ENCODE measurements around the gene ZNF469.
A peak's percentile ranks its signal among the peaks of the same experiment; 100 is the strongest.
"Not testable (repeated sequence)": the region's sequence is repeated elsewhere in the genome, so short reads cannot be mapped to it uniquely, and the experiment has no call there.

ZNF469 gene

GRCh38 chr16:88355093-88355388, 27.7 kb upstream of the ZNF469 start:
- H3K9me3 ChIP-seq (ENCODE audit: control insufficient read depth, low read length) = no peaks in the 10 kb centered on the region
- H3K4me1 ChIP-seq (ENCODE audit: control insufficient read depth, insufficient read depth, low read length) = peaks cover 8% of the 10 kb centered on the region
- H3K27me3 ChIP-seq (replicated peaks; ENCODE audit: control insufficient read depth, insufficient read depth, low read length) = peaks cover 7% of the 10 kb centered on the region
- H3K36me3 ChIP-seq (ENCODE audit: control insufficient read depth, insufficient read depth, low read length, severe bottlenecking) = no peaks in the 10 kb centered on the region
- DNase-seq (ENCODE audit: low read depth) = no peak
- H3K4me3 ChIP-seq (ENCODE audit: low read length) = no peak overlapping the region
- H3K9ac ChIP-seq (ENCODE audit: low read length) = no peak overlapping the region

DNA sequence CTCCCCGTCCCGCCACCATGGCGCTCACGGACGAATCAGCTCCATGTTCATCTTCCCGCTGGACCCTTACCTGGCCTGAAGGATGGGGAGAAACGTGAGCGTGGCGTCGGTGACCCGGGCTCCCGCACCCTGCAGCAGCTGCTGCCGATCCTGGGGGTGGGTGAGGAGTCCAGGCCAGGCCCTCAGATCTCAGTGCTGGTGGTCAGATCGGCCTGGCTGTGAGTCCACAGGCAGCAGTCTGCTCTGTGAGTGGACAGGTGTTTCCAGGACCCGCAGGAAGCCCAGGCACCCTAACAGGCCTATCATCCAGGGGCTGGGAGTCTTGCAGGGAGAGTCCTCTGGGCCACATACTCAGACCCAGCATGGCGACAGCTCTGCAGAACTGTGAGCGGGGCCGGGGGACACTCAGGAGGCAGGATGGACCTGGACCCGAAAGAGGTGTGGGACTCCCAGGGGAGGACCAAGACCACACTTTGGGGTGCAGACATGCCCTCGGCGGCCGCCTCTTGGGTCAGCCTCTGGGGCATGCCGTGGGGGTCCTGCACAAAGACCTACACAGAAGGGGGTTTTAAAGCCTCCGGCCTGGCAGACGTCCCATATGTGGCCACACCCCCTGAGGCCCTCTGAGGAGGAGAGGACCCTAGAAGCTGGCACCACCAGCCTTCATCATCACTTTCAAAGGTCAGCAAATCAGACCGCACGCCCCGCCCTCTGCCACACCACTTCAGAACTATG, 27.2 kb upstream of the ZNF469 start:
- Histone ChIP-seq H3K4me1 (ENCODE audit: control insufficient read depth, insufficient read depth, low read length) (peaks cover 8% of the 10 kb centered on the region), H3K27me3 (replicated peaks; ENCODE audit: control insufficient read depth, insufficient read depth, low read length) (peaks cover 7% of the 10 kb centered on the region), H3K36me3 (ENCODE audit: control insufficient read depth, insufficient read depth, low read length, severe bottlenecking) (no peaks in the 10 kb centered on the region)

DNA sequence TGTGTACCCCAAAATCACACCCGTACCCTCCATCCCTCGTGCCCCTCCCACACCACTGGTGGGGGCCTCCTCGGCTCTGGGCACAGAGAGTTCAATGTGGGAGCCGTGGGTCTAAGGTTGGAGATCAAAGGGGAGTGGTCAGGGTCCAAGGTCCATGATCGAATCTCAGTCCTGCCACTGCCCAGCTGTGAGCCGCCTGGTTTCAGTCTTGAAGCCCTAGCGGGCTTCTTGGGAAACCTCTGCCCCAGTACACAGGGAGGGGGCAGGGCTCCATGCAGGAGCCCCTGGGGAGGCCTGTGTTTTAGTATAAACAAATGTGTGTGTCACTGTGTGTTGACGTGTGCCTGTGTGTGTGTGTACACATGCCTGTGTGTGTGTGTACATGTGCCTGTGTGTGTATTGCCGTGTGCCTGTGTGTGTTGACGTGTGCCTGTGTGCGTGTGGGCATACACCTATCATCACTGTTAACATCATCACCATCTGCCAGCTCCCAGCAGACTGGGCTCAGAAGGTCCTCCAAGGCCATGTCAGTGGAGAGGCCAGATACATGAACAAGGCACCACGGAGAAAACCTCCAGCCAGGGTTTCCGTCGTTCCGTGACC, 26.5 kb upstream of the ZNF469 start:
- H3K4me3 ChIP-seq (ENCODE audit: low read length) = no peak overlapping the region
- DNase-seq (ENCODE audit: low read depth) = no peak

More for the DNA sequence above, 27.2 kb upstream of the ZNF469 start:
- H3K9me3 ChIP-seq (ENCODE audit: control insufficient read depth, low read length) = no peaks in the 10 kb centered on the region
- no peak overlapping the region for H3K4me3 ChIP-seq (ENCODE audit: low read length)
- H3K9ac ChIP-seq (ENCODE audit: low read length) = no peak overlapping the region
- no peak for DNase-seq (ENCODE audit: low read depth)

DNA sequence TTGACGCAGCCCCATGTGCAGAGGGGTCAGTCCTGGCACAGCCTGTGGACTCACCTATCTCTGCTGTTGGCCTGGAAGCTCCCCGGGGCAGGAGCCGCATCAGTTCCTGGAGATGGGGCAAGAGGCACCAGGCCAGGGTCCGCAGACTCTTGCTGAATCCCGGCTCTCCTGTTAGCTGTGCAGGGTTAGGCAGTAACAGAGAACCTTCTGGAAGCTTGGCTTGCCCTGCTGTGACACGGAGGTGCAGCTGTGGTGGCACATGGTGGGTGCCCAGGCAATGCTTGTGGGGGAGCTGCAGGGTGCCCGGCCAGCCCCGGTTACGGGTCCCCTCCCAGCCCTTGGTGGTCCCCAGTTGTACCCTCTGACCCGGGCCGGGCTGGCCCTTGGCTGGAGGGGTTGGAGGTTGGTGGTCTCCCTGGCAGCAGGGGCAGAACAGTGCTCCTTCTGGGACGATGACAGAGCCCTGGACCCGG, 26.0 kb upstream of the ZNF469 start:
- Histone ChIP-seq H3K4me3 (ENCODE audit: low read length) (no peak overlapping the region), H3K4me1 (ENCODE audit: control insufficient read depth, insufficient read depth, low read length) (peaks cover 8% of the 10 kb centered on the region), H3K9ac (ENCODE audit: low read length) (no peak overlapping the region), H3K36me3 (ENCODE audit: control insufficient read depth, insufficient read depth, low read length, severe bottlenecking) (no peaks in the 10 kb centered on the region), H3K9me3 (ENCODE audit: control insufficient read depth, low read length) (peaks cover 5% of the 10 kb centered on the region), H3K27me3 (replicated peaks; ENCODE audit: control insufficient read depth, insufficient read depth, low read length) (peaks cover 10% of the 10 kb centered on the region)
- DNase-seq (ENCODE audit: low read depth) = no peak

More for the DNA sequence above, 26.5 kb upstream of the ZNF469 start:
- Histone ChIP-seq H3K4me1 (ENCODE audit: control insufficient read depth, insufficient read depth, low read length) (peaks cover 8% of the 10 kb centered on the region), H3K36me3 (ENCODE audit: control insufficient read depth, insufficient read depth, low read length, severe bottlenecking) (no peaks in the 10 kb centered on the region), H3K27me3 (replicated peaks; ENCODE audit: control insufficient read depth, insufficient read depth, low read length) (peaks cover 7% of the 10 kb centered on the region), H3K9ac (ENCODE audit: low read length) (no peak overlapping the region), H3K9me3 (ENCODE audit: control insufficient read depth, low read length) (peaks cover under 1% of the 10 kb centered on the region)

DNA sequence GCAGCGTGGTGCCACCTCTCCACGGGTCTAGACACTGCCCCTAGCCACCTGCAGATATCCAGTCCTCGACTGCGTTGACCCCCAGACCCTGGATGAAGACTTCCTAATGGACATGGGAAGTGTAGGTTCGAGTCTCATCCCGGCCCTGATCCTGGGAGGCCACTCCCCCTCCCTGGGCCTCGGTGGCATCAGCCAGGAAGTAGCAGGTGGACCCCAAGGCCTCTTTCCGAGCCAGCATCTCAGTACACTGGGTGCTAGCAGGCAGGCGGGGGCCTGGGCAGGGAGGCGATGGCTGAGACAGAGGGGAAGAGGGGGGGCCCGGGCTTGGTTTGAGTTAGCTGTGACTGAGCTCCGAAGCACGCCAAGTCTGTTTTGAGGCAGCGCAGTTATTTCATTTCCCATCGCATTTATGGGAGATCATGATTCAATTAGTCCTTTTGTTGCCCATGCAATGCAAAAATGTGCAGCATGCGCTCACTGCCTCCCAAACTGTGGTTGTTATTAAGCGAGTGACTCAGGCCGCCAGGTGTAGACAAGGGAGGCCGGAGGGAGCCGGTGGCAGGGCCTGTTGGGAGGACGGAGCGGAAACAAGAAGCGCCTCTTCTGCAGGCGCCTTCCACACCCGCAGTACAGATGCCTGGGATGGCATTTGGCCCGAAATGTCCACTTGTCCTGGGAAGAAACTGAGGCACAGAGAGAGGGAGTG, 25.3 kb upstream of the ZNF469 start:
- H3K4me1 ChIP-seq (ENCODE audit: control insufficient read depth, insufficient read depth, low read length) = peaks cover 8% of the 10 kb centered on the region
- DNase-seq (ENCODE audit: low read depth) = peak; percentile 32
- H3K9ac ChIP-seq (ENCODE audit: low read length) = no peak overlapping the region
- H3K9me3 ChIP-seq (ENCODE audit: control insufficient read depth, low read length) = peaks cover 13% of the 10 kb centered on the region
- H3K4me3 ChIP-seq (ENCODE audit: low read length) = no peak overlapping the region
- no peaks in the 10 kb centered on the region for H3K36me3 ChIP-seq (ENCODE audit: control insufficient read depth, insufficient read depth, low read length, severe bottlenecking)
- peaks cover 14% of the 10 kb centered on the region for H3K27me3 ChIP-seq (replicated peaks; ENCODE audit: control insufficient read depth, insufficient read depth, low read length)

DNA sequence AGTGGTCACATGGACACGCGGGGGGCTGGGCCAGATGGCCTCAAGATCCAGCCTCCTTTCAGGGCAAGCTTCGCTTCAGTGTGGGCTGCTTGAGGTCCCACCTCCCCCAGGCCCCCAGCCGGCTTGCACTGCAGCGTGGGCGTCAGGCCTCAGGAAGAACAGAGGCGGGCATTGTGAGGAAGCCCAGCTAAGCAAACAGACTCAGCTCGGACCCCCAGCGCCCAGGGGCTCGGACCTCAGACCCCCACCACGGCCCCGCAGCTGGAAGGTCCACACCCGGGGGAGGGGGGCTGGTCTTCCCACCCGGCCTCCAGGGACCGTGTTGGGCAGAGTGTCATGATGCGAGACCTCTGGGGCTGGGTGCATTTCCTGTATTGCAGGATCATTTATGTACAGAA, 24.7 kb upstream of the ZNF469 start:
- no peak overlapping the region for H3K9ac ChIP-seq (ENCODE audit: low read length)
- H3K4me3 ChIP-seq (ENCODE audit: low read length) = no peak overlapping the region
- no peaks in the 10 kb centered on the region for H3K36me3 ChIP-seq (ENCODE audit: control insufficient read depth, insufficient read depth, low read length, severe bottlenecking)
- H3K27me3 ChIP-seq (replicated peaks; ENCODE audit: control insufficient read depth, insufficient read depth, low read length) = peaks cover 14% of the 10 kb centered on the region
- peaks cover 8% of the 10 kb centered on the region for H3K4me1 ChIP-seq (ENCODE audit: control insufficient read depth, insufficient read depth, low read length)
- DNase-seq (ENCODE audit: low read depth) = no peak
- peaks cover 18% of the 10 kb centered on the region for H3K9me3 ChIP-seq (ENCODE audit: control insufficient read depth, low read length)

- no peaks in the 10 kb centered on the region for H3K36me3 ChIP-seq (ENCODE audit: control insufficient read depth, insufficient read depth, low read length, severe bottlenecking)
- no peak for DNase-seq (ENCODE audit: low read depth)
- peaks cover 8% of the 10 kb centered on the region for H3K4me1 ChIP-seq (ENCODE audit: control insufficient read depth, insufficient read depth, low read length)
- H3K27me3 ChIP-seq (replicated peaks; ENCODE audit: control insufficient read depth, insufficient read depth, low read length) = peaks cover 14% of the 10 kb centered on the region
- no peak overlapping the region for H3K9ac ChIP-seq (ENCODE audit: low read length)
- H3K4me3 ChIP-seq (ENCODE audit: low read length) = no peak overlapping the region
- peaks cover 24% of the 10 kb centered on the region for H3K9me3 ChIP-seq (ENCODE audit: control insufficient read depth, low read length)
Measured at GRCh38 chr16:88359008-88359407, 23.8 kb upstream of the ZNF469 start.

GRCh38 chr16:88360401-88360800, 22.4 kb upstream of the ZNF469 start:
- not testable (repeated sequence) for DNase-seq (ENCODE audit: low read depth); H3K36me3 ChIP-seq (ENCODE audit: control insufficient read depth, insufficient read depth, low read length, severe bottlenecking); H3K4me3 ChIP-seq (ENCODE audit: low read length); H3K9ac ChIP-seq (ENCODE audit: low read length); H3K4me1 ChIP-seq (ENCODE audit: control insufficient read depth, insufficient read depth, low read length)
- Histone ChIP-seq H3K9me3 (ENCODE audit: control insufficient read depth, low read length) (peaks cover 24% of the 10 kb centered on the region), H3K27me3 (replicated peaks; ENCODE audit: control insufficient read depth, insufficient read depth, low read length) (peaks cover 11% of the 10 kb centered on the region)

DNA sequence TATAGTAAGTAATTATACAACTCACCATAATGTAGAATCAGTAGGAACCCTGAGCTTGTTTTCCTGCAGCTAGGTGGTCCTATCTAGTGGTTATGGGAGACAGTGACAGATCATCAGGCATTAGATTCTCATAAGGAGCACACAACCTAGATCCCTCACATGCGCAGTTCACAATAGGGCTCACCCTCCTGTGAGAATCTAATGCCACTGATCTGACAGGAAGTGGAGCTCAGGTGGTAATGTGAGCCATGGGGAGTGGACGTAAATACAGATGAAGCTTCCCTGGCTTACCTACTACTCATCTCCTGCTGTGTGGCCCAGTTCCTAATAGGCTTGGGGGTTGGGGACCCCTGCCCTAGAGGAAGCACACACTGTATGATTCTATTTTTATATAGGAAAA, 21.8 kb upstream of the ZNF469 start:
- H3K9ac ChIP-seq (ENCODE audit: low read length) = no peak overlapping the region
- H3K27me3 ChIP-seq (replicated peaks; ENCODE audit: control insufficient read depth, insufficient read depth, low read length) = peaks cover 11% of the 10 kb centered on the region
- no peak for DNase-seq (ENCODE audit: low read depth)
- peaks cover 6% of the 10 kb centered on the region for H3K4me1 ChIP-seq (ENCODE audit: control insufficient read depth, insufficient read depth, low read length)
- H3K4me3 ChIP-seq (ENCODE audit: low read length) = no peak overlapping the region
- H3K36me3 ChIP-seq (ENCODE audit: control insufficient read depth, insufficient read depth, low read length, severe bottlenecking) = no peaks in the 10 kb centered on the region
- H3K9me3 ChIP-seq (ENCODE audit: control insufficient read depth, low read length) = peaks cover 24% of the 10 kb centered on the region

DNA sequence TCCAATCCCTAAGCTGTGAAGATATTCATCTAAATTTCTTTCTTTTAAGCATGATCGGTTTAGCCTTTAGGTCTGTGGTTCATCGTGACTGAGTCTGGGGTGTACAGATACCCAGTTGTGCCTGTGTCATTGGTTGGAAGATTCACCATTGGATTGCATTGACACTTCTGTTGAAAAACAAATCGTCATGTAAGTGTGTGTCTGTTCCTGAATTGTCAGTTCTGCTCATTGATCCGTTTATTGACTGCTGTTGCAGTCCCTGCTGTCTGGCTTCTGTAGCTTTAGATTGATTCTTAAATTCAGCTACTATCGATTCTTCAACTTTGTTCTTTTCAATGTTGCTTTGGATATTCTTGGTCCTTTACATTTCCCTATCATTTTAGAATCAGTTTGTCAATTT, 21.0 kb upstream of the ZNF469 start:
- Histone ChIP-seq H3K9me3 (ENCODE audit: control insufficient read depth, low read length) (peaks cover 24% of the 10 kb centered on the region), H3K36me3 (ENCODE audit: control insufficient read depth, insufficient read depth, low read length, severe bottlenecking) (no peaks in the 10 kb centered on the region), H3K9ac (ENCODE audit: low read length) (no peak overlapping the region), H3K4me1 (ENCODE audit: control insufficient read depth, insufficient read depth, low read length) (no peaks in the 10 kb centered on the region), H3K27me3 (replicated peaks; ENCODE audit: control insufficient read depth, insufficient read depth, low read length) (peaks cover 11% of the 10 kb centered on the region), H3K4me3 (ENCODE audit: low read length) (no peak overlapping the region)
- DNase-seq (ENCODE audit: low read depth) = no peak

GRCh38 chr16:88363239-88363891, 19.4 kb upstream of the ZNF469 start:
- Histone ChIP-seq H3K4me3 (ENCODE audit: low read length) (no peak overlapping the region), H3K27me3 (replicated peaks; ENCODE audit: control insufficient read depth, insufficient read depth, low read length) (peaks cover 14% of the 10 kb centered on the region), H3K9ac (ENCODE audit: low read length) (no peak overlapping the region), H3K9me3 (ENCODE audit: control insufficient read depth, low read length) (peaks cover 24% of the 10 kb centered on the region), H3K4me1 (ENCODE audit: control insufficient read depth, insufficient read depth, low read length) (no peaks in the 10 kb centered on the region), H3K36me3 (ENCODE audit: control insufficient read depth, insufficient read depth, low read length, severe bottlenecking) (no peaks in the 10 kb centered on the region)
- no peak for DNase-seq (ENCODE audit: low read depth)
